ENCODE data around the gene TFF1. TPM values are rescaled to one million over a fixed set of nuclear protein-coding genes. Genes with fewer than 3 reads are reported as not detected.

TFF1 gene
- total and polyA plus RNA-seq, 2 of the 4 experiments (the other 2 are of a cell fraction), result not detected

DNA sequence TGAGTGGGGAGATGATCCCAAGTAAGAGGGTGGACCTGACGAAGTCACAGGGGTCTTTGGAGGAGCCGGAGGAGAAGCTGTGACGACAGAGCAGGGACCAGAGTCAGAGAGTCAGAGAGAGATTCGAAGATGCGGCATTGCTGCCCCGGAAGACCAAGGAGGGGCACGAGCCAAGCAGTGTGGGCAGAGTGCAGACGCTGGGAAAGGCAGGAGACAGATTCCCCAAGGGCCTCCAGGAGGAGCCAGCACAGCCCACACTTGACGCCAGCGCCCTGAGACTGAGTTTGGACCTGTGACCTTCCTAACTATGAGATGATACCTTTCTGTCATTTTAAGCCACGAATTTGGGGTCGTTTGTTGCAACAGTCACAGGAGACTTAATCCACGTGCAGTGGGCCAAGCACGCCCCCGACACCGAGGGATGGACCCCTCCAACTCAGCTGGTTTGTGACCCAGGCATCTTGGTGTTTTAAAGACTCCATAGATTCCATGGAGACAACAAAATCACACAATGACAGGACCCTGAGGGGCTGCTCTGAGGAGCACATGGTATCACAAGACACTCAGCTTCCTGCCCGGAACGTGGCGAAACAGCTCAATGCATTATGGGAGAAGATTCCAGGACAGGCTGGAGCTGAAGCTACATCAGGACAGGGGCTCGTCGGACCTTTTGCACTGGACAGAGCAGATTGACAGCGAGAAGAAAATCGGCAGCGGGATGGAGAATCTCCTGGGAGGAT is 11.0 kb upstream of the TFF1 start:
- Histone ChIP-seq H3K9ac (ENCODE audit: low read depth, low read length) (no peak overlapping the region), H3K23ac (ENCODE audit: low read depth, low read length) (no peak overlapping the region), H4K5ac (ENCODE audit: low read depth, low read length) (no peak overlapping the region), H3K18ac (ENCODE audit: low read depth, low read length) (no peak overlapping the region), H3K9me3 (ENCODE audit: control insufficient read depth, insufficient read depth, low read length) (peaks cover 3% of the 10 kb centered on the region; the same call in 1 of the 2 replicates), H3K14ac (replicated peaks; ENCODE audit: low read depth, low read length) (no peak overlapping the region), H3K56ac (ENCODE audit: extremely low read depth, insufficient read depth, low read length) (no peak overlapping the region), H3K4me2 (ENCODE audit: low read depth, low read length) (no peak overlapping the region), H3K9me1 (ENCODE audit: insufficient read depth, low read length) (no peaks in the 10 kb centered on the region), H2AK9ac (replicated peaks; ENCODE audit: low read depth, low read length, poor library complexity) (no peak overlapping the region), H3K36me3 (ENCODE audit: control insufficient read depth, insufficient read depth, low read length) (no peaks in the 10 kb centered on the region), H3K4me3 (ENCODE audit: insufficient read depth, low read depth, low read length) (no peak overlapping the region), H3K79me1 (ENCODE audit: low read depth in 1 of 2, low read length in 2 of 2) (no peaks in the 10 kb centered on the region), H3K27ac (ENCODE audit: insufficient read depth, low read length) (no peak overlapping the region), H4K91ac (ENCODE audit: insufficient read depth, low read depth, low read length) (no peak overlapping the region), H2AFZ (replicated peaks; ENCODE audit: low read length, poor library complexity) (no peak overlapping the region), H3K4me1 (ENCODE audit: control insufficient read depth, insufficient read depth, low read length) (no peaks in the 10 kb centered on the region), H4K8ac (ENCODE audit: low read depth in 2 of 2, low read length in 2 of 2) (no peak overlapping the region), H2BK20ac (ENCODE audit: low read depth, low read length) (no peak overlapping the region), H2AK5ac (ENCODE audit: low read depth, low read length) (no peak overlapping the region), H3K4ac (ENCODE audit: low read depth, low read length) (no peak overlapping the region), H3K27me3 (ENCODE audit: control insufficient read depth, insufficient read depth, low read length) (peaks cover 29% of the 10 kb centered on the region; the same call in 1 of the 2 replicates), H2BK5ac (ENCODE audit: low read depth, low read length, poor library complexity, severe bottlenecking) (no peak overlapping the region), H2BK15ac (ENCODE audit: low read depth, low read length) (no peak overlapping the region), H2BK120ac (ENCODE audit: low read depth, low read length) (no peak overlapping the region), H4K20me1 (ENCODE audit: insufficient read depth, low read length) (no peaks in the 10 kb centered on the region)
- no TSS peak for BruUV-seq (replicated peaks)
- ChIA-PET POLR2A (ENCODE audit: unreplicated experiment) (no interaction called here), CTCF (no interaction called here)
- DNase-seq (no peak), ATAC-seq (ENCODE audit: low read depth) (no peak)
- TF ChIP-seq CTCF (conservative IDR thresholded peaks at IDR 0.05; ENCODE audit: low read depth, low read length) (no peak), RCOR1 (IDR thresholded peaks at IDR 0.05; ENCODE audit: insufficient replicate concordance, low read length) (no peak), BHLHE40 (IDR thresholded peaks at IDR 0.05; ENCODE audit: low read depth, low read length) (no peak), FOS (IDR thresholded peaks at IDR 0.05; ENCODE audit: low read depth, low read length) (no peak), RFX5 (IDR thresholded peaks at IDR 0.05; ENCODE audit: low read depth, low read length) (no peak), CHD1 (IDR thresholded peaks at IDR 0.05; ENCODE audit: low read depth, low read length) (no peak), NFE2L2 (IDR thresholded peaks at IDR 0.05; ENCODE audit: low read depth, low read length) (no peak), MXI1 (IDR thresholded peaks at IDR 0.05; ENCODE audit: borderline replicate concordance, low read depth, low read length) (no peak), RAD21 (IDR thresholded peaks at IDR 0.05; ENCODE audit: low read length) (no peak)
- TF ChIP-seq, protein P1, sequence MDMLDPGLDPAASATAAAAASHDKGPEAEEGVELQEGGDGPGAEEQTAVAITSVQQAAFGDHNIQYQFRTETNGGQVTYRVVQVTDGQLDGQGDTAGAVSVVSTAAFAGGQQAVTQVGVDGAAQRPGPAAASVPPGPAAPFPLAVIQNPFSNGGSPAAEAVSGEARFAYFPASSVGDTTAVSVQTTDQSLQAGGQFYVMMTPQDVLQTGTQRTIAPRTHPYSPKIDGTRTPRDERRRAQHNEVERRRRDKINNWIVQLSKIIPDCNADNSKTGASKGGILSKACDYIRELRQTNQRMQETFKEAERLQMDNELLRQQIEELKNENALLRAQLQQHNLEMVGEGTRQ (IDR thresholded peaks at IDR 0.05; ENCODE audit: low read depth, low read length), result no peak
- intact Hi-C loops (cut with micrococcal nuclease) (no loop called here), in situ Hi-C loops (cut with MboI; ENCODE audit: low sequenced_read_pairs) (no loop called here), dilution Hi-C loops (cut with HindIII; ENCODE audit: low sequenced_read_pairs, unreplicated experiment) (no loop called here)
- WGBS, 2 experiments (ENCODE audit: extremely low coverage in 2 of 2, insufficient read length in 1 of 2), result 68% methylated on average over 12 of the region's 24 CpGs; no CpG with 5 or more reads in 1 of the 2 experiments
